NCI-H187 treated with DMSO at 0.1 percent for 48 hours (cell line): ENCODE data around the gene MLLT1.

Source experiments
- DNase-seq: peaks from one replicate; lab custom pipeline; 2025; lab: John Stamatoyannopoulos, UW

MLLT1 gene

DNA sequence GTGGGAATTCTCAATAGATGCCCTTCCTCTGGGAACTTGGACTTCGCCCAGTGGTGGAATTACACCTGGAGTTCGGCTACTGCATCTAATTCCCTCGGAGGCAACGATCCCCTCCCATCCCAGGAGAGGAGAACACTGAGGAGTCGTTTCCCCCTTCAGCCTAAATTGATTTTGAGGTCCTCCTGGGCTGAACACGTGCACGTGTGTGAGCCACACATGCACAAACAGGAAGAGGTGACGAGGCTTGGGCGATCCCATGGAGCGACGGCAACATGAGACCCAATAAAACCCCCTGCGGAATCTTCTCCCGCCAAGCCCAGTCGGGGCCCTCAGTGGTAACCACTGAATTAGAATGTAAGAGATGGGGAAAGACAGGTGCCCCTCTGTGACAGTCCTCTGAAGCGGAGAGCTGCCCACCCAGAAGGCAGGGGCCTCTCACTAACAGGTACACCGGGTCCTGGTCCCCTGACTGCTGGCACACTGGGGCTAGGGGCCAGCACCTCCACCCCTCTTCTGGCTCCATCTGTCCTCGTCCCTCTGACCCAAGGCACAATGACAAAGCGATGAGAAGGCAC, 4.5 kb downstream of the MLLT1 start:
- no peak for DNase-seq

DNA sequence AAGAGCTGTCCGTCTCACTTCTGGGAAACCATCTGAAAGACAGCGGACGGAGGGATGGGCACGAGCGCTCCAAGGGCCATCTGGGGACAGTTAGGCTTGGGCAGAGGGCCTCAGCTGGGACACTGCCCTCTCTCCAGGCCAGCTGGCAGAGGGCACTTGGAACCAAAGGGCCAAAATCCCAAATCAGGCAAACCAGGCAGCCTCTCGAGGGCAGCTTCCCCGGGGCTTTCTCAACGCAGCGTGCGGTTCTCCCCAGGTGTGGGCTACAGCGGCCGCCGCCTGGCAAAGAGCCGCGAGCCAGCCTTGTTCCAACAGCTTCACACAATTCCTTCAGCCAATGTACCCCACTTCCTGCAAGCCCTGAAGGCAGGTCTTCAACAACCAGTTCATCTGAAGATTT, 5.0 kb downstream of the MLLT1 start:
- no peak for DNase-seq

DNA sequence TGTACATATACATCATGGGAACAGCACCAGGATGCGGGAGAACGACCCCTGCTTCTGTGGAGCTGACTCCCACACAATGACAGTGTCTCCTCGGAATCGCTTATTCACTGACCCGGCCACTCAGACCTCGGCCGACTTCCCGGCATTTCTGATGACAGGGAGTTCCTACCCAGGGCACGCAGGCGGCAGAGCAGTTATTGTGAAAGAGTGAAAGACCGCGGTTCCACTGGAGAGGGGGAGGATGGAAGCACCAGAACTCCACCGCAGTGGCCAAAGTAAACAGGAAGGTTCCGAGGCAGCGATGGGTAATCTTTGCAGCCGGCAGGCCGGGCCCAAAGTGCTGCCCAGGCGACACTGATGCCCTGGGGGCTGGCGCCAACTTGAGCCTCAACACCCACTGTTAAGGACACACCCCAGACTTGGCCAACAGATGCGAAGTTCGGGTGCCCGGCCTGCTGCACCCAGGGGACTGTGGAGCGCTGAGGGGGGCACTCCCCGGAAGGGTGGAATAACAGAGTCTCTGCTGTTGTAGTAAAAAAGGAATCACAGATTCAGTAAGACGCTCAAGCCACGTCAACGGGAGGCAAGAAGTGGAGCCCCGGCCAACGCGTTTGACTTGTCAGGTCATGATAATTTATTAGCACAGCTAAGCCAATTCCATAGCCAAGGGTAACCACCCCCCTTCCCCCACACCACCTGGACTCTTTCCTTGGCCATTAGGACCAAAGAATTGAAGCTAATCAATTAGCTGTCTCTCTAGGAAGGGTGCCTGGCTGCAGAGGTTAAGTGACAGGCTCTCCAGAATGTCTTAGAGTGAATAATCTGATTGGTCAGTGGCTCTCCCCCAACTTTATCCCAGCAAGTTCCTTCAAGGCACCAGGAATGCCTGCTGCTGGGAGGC, 5.8 kb downstream of the MLLT1 start:
- no peak for DNase-seq

DNA sequence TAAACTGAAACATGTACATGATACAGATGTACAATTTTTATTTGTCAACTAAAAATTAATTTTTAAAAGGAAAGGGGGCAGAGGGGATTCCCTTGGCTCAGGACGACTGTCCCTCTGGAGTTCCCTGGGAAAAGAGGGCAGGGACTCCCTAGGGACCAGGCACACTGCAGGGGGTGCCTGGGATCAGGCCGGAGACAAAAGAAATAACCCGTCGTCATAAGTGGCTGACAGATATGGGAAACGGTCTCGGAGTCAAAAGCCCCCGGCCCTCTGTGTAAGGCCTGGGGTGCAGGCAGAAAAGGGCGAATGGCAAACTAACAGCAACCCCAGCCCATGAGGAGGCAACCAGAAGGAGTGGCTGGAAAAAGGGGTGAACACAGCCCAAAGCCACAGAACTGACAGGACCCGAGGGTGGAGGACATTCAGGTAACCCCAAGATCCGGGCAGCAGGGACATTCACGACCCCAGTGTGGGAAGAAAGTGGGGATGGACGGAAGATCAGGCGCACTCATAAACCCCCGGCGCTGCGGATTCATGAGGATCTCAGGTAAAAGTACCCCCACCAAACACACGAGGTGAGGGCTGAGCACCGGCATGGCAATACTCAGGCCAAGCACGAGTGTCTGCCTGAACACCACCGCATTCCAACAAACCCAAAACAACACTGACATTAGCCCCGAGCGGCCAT, 6.7 kb downstream of the MLLT1 start:
- no peak for DNase-seq

DNA sequence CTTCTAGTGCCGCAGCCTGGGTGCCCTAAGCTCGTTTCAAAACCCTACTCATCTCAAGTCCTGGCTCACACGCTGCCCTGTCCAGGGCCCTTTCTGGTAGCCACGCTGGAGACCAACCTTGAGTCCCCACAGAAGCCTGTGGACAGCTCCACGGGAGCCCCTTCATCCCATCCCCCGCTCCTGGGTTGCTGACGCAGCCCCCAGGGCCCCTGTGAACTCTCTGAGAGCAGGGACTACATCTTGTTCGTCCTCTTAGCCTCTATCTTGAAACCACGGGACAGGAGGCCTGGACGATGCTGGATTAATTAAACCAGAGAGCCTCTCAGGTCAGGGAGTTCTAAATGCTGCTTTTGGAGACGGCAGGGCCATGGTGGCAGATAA, 7.4 kb downstream of the MLLT1 start:
- DNase-seq: no peak

DNA sequence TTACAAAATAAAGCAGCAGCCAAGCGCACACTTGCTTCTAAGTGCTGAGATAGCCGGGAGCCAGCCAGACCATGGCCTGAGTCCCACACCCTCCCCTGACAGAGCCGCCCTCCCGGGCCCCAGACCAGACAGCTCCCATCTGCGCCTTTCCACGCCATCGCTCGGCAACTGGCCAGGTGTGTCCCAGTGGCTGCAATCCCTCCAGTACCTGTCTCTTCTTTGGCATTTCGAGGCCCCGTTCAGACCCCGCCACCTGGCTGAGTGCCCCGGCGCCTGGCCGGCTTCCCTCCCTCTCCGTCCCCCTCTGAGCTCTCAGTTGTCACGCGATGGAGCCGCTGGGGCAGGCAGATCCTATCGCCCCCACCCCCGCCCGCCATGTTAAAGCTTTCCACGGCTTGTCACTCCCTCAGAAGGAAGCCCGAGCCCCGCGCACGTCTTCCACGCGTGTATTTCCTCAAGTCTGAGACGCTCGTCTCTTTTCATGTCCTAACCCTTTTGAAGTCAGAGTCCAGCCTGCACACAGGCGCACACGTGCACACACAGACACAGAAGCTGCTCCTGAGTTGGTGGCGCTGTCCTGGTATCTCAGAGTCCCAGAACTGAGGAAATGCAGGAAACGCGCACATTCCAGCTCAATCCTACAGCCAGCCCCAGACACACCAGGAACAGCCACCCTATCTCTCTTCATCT, 7.9 kb downstream of the MLLT1 start:
- no peak for DNase-seq

DNA sequence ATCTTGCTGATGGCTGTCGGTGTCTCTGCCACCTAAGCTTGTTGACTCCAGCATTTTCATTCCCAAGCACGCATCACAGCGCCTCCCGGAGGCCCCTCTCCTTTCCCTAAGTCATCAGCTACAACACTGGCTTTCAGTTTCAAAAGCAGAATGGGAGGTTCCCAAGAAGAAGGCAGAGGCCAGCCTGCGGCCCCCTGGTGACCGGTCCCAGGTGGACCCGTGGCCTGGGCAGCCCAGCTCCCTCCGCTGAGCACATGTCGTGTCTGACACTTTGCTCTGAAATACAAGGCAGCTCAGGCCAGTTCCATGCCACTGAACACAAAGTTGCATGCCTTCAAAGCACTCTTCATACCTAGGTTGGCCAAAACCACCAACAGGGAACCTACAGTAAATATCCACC, 8.5 kb downstream of the MLLT1 start:
- DNase-seq: no peak

DNA sequence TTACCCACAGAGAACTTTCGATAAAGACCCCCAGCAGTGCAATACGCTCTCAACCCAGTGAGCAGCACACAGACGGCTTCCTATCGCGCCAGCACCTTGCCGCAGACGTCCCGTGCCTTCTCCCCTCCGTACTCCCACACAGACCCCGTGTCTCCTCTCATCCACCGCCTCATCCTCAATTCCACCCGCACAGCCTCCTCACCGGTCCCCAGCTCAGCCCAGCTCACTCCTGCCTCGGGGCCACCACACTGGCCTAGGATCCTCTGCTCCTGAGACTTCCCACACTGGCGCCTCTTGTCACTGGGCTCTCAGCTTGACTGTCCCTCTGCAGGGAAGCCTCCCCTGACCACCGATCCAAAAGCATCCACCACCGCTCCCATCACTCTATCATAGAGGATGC, 9.0 kb downstream of the MLLT1 start:
- DNase-seq: no peak

DNA sequence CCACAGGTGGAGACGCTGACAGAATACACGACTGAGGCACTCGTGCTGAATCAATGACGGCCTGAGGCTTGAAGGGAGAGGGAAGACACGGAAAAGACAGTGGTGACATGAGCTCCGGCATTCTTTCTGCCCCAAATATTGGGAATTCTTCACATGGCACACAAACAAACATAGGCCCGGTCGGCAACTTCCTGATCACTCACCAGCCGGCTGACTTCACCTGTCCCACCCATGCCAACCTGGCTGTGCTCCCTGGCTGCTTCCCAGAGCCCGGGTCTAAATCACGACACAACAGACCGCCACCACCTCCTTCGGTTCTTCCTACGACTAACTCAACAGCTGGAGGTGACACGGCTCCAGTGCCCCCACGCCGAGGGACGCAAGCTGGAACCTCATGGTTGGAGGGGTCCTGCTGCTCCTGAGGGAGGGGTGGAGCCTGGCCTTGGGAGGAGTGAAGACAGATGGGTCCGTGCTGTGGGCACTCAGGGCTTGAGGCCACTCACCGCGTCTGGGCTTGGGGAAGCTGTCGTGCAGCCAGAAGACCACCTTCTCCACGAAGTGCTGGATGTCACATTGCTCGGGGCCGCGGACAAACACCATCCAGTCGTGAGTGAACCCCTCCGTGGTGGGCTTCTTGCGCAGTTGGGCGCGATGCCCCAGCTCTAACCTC, 9.6 kb downstream of the MLLT1 start:
- DNase-seq: no peak

DNA sequence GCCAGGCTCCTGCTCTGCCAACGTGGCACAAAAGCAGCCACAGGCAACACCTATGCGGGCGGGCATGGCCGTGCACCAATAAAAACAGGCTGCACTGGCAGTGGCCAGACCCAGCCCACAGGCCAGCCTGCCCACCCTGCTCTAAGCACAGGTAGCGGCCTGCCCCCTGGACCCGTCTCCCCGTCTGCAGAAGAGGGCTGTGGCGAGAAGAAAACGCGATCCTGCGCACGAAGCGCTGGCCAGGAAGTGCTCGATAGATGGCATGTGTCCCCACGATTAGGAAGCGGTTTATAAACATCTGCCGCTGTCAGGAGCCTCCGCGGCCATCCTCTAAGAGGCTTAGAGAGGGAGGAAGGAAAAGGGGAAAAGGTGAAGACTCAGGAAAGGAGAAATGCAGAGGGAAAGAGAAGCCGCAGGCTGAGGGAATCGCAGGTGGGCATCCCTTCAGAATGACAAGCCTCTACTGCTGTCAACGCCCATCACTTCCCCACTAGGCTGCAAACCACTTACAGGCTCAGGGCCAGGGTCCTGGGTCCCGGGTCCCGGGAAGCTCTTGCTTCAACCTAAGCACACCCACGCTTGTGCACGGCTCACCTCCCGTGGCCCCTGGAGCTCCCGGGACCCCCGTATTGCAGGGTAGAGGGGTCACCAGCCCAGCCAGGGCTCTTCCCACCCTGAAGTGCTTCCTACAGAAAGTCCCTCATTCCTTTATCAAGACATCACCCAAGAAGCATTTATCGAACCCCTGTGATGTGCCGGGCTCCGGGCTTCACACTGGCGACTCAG, 10.5 kb downstream of the MLLT1 start:
- no peak for DNase-seq

DNA sequence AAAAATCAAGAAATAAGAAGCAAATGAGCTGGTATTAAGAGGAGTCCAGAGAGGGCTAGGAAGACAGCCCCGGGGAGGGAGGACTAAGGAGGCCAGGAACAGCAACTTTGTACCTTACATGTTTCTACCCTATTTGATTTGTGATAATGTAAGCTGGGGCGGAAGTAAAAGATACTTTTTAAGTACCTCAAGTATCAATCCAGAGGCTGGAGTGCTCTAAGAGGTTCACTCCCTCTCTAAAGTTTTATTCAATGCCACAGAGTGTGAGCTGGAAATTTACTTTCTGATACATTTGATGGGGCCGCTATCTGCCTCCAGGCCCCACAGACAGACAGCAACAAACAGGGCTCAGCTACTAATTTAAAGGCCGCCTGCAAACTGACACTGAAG, 11.4 kb downstream of the MLLT1 start:
- no peak for DNase-seq

DNA sequence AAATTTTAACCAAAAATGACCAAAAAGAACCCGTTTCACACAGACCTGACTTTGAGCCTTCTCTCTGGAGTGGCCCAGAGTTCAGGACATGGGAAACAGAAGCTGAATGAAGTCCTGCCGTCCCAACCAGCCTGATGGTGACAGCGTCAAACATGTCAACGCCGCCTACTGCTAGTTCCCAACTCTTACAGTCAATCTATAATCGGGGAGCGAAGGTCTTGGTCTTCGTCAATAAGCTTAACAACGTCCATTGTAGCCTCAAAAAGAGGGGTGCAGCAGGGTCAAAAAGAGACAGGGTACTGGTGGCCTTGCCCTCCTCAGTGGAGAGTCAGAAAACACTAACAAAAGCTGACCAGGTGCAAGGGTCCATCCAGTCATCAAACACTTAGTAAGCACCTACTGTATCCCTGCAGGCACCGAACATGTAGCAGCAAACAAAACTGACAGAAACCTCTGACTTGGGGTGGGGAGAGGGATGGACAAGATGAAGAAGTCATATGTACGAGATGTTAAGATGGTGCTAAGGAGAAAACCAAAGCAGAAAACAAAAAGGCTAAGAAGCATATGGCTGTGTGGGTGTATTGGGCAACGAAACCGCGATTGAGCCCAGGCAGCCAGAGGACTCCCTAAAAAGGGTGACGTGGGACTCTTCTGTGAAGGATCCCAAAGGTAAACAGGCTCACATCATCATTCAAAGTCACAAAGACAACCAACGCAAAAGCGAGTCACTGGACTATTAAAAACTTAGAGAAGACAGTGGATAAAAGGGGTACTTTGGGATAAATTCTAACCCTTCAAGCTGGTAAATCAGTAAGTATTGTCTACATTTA, 12.0 kb downstream of the MLLT1 start:
- DNase-seq: no peak

DNA sequence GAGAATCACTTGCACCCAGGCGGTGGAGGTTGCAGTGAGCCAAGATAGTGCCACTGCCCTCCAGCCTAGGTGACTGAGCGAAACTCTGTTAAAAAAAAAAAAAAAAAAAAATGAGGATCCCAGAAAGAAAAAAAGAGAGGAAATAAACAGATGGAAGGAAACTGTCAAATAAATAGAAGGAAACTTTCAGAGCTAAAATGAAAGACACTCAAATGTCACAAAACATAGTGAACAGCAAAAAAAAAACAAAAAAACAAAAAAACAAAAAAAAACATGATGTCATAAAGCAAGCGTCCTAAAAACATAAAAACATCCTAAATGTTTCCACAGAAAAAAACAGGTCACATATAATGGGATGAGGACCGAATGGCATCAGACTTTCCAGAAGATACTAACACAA, 15.0 kb downstream of the MLLT1 start:
- DNase-seq: no peak

DNA sequence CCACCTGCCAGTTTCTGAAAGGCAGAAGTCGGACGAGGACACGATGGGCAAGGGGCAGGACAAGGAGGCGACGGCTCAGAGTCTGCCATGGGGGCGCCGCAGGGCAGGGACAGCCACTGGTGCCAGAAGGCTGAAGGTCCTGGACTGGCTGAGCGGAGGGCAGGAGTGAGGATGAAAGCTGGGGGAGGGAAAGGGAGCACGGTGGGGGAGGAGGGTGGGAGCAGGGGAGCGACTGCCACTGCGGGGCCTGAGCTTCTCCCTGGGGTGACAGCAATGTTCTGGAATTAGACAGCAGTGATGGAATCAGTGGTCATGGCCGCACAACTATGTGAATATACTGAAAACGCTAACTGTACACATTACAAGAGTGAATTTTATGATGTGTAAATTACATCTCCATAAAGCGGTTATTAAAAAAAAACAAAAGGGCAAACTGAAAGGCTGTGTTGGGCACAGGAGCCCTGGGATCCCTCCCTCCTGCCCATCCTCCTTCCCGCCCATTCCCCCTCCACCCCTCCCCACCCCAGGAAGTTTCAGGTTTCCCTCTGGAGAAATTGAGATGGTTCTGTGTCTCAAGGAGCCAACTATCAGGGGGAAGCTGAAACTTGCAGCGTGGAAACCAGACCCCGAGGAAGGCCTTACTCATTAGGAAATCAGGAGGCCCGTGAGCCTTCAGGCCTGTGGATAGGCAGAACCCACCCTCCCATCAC, 15.9 kb downstream of the MLLT1 start:
- no peak for DNase-seq

DNA sequence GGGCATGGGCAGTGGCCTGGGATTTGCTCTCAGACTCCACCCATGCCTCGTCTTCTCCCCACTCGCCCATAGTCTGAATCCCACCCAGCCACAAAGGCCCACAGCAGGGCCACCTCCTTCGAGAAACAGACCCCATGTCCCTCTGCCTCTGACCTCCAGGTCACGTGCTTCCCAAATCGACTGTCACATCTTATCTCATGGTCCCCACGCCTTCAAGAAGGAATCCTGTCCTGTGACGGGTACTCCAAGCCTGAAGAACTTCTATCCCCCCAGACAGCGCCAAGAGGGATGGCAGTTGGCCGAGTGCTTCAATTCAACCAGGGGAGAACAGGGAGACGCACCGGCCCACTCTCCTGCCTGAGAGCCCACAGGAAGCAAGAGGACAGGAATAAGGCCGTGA, 16.5 kb downstream of the MLLT1 start:
- DNase-seq: no peak

DNA sequence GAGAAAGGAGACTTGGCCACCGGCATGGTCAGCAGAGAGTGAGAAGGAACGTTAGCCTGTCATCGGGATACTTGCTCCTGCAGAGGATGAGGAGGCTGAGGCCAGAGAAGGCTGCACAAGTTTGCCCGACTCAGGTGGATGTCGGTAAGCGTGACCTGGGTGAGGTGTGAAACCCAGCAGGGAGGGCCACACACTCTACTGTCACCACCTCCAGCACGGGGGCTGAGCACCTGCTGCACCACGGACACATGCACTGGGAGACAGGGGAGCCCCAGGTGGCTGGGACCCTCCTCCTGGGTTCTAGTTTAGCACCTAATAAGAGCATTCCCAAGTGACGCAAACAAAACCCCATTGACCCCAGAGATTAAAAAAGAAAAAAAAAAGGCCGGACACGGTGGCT, 17.3 kb downstream of the MLLT1 start:
- DNase-seq: no peak

DNA sequence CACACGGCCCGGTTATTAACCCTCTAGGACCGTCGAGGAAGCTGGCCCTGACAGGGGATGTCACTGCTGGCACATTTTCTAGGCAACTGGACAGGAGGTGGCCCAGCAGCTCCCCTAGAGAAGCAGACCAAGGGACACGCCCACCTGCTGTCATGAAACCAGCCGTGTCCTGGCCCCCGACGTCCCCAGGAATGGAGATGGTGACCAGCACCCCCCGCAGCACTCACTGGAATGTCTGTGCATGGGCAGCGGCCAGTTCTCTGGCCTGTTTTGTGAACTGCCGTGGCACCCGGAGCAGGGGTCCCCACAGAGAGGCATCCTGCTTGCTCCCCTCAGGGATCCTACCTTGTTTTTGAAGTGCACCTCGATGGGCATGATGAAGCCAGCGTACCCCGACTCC, 17.9 kb downstream of the MLLT1 start:
- no peak for DNase-seq

DNA sequence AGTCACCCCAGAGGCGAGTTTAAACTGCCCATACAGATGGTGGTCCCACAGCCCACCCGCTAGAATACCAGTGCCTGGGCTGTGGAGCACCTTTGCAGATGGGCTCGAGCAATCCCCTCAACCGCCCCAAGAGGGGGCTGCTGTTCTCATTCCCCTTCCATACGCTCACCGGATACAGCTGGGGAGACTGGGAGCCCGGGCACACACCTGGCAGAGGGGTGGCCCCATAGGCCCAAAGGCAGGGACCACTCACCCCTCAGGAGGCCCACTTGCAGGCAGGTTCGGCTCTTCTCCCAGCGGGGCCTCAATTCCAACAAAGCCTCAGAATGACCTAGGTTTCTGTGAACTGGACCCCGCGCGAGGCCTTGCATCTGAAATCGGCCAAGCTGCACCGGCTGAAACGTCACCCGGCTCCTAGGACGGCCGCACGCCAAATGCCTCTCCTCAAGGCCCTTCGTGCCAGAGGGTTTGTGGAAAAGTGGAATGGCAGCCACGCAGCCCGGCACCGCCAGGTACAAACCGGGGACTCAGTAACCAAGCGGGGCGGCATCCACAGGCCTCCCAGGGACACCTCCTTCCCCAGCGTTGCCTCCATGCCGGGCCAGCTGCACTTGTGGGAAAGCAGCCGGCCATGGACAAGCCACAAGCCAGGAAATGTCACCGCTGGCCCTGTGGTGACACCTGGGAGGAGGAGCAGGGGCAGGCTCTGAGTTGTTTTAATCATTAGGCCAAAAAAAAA, 18.7 kb downstream of the MLLT1 start:
- no peak for DNase-seq

DNA sequence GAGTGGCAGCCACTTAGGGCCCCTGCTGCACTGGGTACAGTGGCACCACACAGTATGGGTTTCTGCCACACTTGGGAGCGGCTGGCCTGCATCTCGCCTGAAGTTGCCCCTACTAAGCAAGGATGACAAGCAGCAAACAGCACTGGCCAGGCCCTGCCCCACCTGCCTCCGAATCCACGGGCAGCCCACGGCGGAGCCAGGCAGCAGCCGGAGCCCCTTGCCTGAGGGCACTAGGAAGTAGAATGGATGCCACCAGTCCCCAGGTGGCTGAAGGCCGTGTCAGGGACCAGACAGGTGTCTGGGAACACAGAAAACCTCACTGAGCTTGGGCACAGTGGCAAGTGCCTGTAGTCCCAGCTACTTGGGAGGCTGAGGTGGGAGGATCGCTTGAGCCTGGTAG, 19.4 kb downstream of the MLLT1 start:
- DNase-seq: no peak
